GM13976 (cell line): ENCODE results near the gene TMEM179.

Experiments
- DNase-seq: peaks from one replicate; pipeline ENCODE4 v3.0.0; 2012; ENCODE audit warnings: low spot score
- CTCF ChIP-seq: IDR thresholded peaks from 2 replicates; pipeline ENCODE4 v1.5.1; 2012; ENCODE audit warnings: borderline replicate concordance, mild to moderate bottlenecking; ENCODE audit not compliant: insufficient read depth; ENCODE audit errors: extremely low read depth, missing control alignments, control extremely low read depth
- in situ Hi-C: fragments of 300-500 bp; cut with MboI; formaldehyde crosslinking; loops from one replicate; pipeline ENCODE4 v1.12.0; 2022; ENCODE audit warnings: low sequenced_read_pairs, mixed read lengths, inconsistent platforms; ENCODE audit not compliant: unreplicated experiment

Gene TMEM179

GRCh38 chr14:104576970-104577332, 27.6 kb downstream of the TMEM179 start:
- TF ChIP-seq CTCF = no peak
- no peak for DNase-seq
- in situ Hi-C loops = no loop called here

DNA sequence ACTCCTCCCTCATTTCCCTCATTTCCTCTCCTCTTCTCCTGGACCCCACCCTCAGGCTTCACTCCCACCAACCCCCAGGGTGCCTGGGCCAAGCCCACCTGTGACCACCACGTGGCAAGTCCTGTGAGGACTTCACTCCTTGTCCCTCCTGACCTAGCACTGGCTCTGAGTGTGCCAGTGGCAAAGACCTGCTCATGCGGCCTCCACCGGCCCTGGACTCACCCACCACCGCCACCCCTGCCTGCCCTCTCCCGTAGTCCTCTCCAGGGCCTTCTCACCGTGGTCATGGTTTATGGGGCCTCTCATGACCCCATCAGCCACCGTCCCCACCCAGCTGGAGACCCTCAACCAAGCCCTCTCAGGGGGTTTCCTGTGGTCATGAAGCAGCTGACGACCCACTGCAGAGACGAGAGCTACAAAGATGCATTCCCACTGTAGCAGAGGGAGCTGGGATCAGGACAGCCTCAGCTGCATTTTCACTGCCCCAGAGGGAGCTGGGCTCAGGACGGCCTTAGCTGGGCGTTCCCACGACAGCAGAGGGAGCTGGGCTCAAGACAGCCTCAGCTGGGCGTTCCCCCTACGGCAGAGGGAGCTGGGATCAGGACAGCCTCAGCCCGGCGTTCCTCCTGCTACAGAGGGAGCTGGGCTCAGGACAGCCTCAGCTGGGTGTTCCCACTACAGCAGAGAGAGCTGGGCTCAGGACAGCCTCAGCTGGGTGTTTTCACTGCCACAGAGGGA, 28.2 kb downstream of the TMEM179 start:
- DNase-seq = no peak
- in situ Hi-C loops = no loop called here

GRCh38 chr14:104574978-104575583, 29.5 kb downstream of the TMEM179 start:
- no peak for DNase-seq
- TF ChIP-seq CTCF = no peak
- in situ Hi-C loops = no loop called here

More for the DNA sequence above, 28.2 kb downstream of the TMEM179 start:
- TF ChIP-seq CTCF = no peak

DNA sequence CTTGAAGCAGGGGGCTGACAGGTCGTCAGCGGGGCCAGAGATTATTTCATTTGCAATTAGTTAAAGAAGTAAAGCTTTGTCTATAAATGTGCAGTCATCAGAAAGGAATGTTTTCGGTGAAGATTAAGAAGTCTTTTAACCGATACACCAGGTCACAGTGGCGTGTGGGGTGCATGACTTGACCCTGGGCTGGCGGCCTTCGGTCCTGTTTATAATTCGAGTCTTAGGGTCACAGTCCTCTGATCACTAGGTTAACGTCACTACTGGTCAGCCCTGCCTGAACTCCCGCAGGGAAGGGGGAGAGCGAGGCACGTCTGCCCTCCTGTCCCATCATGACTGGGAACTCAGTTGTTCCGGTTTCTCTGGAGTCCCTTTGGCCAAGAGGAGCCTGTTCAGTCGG, 30.0 kb downstream of the TMEM179 start:
- DNase-seq = no peak
- TF ChIP-seq CTCF = no peak
- in situ Hi-C loops = no loop called here

DNA sequence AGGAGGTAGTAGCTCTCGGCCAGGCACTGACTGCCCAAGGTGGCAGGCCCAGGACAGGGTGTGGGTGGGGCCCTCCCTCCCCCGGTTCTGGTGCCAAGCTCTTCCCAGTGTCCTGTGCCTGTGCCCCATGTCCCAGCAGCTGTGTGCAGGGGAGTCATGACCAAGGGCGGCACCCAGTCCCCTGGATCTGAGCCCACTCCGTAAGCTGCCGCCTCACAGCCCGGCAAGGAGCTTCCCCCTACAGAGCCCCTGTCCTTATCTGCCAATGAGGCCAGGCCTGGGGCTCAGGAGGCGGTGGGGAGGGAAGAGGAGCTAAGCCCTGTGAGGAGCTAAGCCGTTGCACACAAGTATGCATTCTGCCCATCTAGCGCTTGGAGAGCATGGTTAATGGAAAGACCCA, 30.6 kb downstream of the TMEM179 start:
- in situ Hi-C loops = no loop called here
- no peak for TF ChIP-seq CTCF
- no peak for DNase-seq

DNA sequence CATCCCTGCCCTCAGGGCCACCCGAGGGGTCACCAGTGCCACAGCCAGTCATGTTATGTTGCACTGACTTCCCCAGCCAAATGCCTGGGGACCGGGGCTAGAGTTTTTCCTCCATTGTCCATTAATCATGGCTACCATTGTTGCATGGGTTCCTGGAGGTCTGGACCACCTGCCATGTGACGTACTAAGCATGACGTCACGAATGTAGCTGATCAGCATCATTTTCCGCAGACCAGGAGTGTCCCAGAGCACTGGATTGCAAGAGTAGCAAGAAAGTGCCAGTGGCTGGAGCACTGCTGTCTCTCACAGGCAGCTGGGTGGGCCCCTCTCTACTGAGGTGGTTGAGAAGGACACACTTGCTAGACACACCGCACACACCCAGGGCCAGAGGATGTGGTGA, 31.9 kb downstream of the TMEM179 start:
- in situ Hi-C loops = no loop called here
- no peak for TF ChIP-seq CTCF
- no peak for DNase-seq
